Stimulated activated memory B cell treated with anti-CD40 and anti-IgM and Interleukin-4, amounts not matched to agents 10 μg/mL and 1 μg/mL and 100 μg/mL, for 72 hours (primary cell): ENCODE data around the gene CACNA1G.

Experiments
- ATAC-seq: fragments of 150-1000 bp; cut with Tn5 transposase; 2 replicates; pipeline ENCODE4 v1.10.0; 2021
- H3K27ac Mint-ChIP-seq: one replicate; pipeline ENCODE4 v1.8.0; 2022; ENCODE audit warnings: mild to moderate bottlenecking, mixed read lengths
- H3K27me3 Mint-ChIP-seq: one replicate; pipeline ENCODE4 v1.8.0; 2022; ENCODE audit warnings: mixed read lengths
- H3K36me3 Mint-ChIP-seq: one replicate; pipeline ENCODE4 v1.8.0; 2022; ENCODE audit warnings: mixed read lengths
- H3K4me1 Mint-ChIP-seq: one replicate; pipeline ENCODE4 v1.8.0; 2022; ENCODE audit warnings: mixed read lengths
- H3K4me3 Mint-ChIP-seq: one replicate; pipeline ENCODE4 v1.8.0; 2022; ENCODE audit warnings: mild to moderate bottlenecking, moderate library complexity, mixed read lengths
- H3K9me3 Mint-ChIP-seq: one replicate; pipeline ENCODE4 v1.8.0; 2022; ENCODE audit warnings: mixed read lengths

The CACNA1G gene

DNA sequence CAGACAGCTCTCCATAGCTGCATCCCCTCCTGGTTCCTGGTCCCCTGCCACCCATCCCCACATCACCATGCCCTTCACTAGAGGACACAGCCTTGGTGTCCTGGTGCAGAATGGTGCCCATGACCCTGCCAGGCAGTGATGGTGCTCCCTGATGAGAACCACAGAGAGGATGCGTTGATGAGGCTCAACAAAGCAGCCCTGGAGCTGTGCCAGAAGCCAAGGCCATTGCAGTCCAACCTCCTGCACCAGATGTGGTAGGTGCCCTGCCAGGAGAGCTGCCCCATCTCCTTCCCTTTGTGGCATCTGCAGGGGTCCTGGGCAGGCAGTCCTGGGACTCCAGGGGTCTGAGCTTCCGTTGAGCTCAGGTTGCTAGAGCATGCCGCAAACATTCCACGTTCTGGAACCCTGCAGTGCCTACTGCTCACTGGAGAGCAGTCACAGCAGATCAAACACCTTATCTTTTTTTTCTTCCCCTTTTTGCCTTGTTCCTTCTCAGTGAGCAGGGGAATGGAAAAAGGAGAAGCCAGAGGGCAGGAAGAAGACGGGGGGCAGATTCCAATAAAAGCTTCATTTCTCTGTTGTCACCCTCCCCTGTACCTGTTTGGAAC lies 33.3 kb upstream of the CACNA1G start:
- Mint-ChIP-seq H3K36me3 (no peaks in the 10 kb centered on the region), H3K9me3 (no peaks in the 10 kb centered on the region), H3K27ac (no peak overlapping the region), H3K4me1 (no peaks in the 10 kb centered on the region), H3K27me3 (peaks cover 45% of the 10 kb centered on the region), H3K4me3 (no peak overlapping the region)
- no peak for ATAC-seq

- Mint-ChIP-seq H3K36me3 (no peaks in the 10 kb centered on the region), H3K4me3 (no peak overlapping the region), H3K9me3 (no peaks in the 10 kb centered on the region), H3K27me3 (peaks cover 53% of the 10 kb centered on the region), H3K4me1 (no peaks in the 10 kb centered on the region), H3K27ac (no peak overlapping the region)
- ATAC-seq: no peak
Observed at GRCh38 chr17:50527949-50528474, 32.5 kb upstream of the CACNA1G start.

DNA sequence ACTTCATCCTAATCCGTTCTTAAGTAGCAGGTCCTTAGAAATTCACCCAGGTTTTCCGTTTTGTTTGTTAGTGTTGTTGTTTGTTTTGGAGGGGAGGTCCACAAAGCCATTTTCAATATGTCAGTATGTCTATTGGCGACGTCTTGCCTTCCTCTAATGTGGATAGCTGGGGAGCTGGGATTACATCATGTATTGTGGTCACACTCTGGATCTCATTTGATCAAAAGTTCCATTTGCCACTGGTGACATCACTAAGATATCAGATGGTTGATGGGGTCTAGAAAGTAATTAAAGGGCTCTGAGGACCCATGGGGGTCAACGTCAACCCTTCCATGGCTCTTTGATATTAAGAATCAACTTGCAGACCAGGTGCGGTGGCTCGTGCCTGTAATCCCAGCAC lies 30.7 kb upstream of the CACNA1G start:
- Mint-ChIP-seq H3K27ac (no peak overlapping the region), H3K27me3 (peaks cover 71% of the 10 kb centered on the region), H3K36me3 (no peaks in the 10 kb centered on the region), H3K9me3 (no peaks in the 10 kb centered on the region), H3K4me3 (no peak overlapping the region), H3K4me1 (peaks cover 12% of the 10 kb centered on the region)
- no peak for ATAC-seq

DNA sequence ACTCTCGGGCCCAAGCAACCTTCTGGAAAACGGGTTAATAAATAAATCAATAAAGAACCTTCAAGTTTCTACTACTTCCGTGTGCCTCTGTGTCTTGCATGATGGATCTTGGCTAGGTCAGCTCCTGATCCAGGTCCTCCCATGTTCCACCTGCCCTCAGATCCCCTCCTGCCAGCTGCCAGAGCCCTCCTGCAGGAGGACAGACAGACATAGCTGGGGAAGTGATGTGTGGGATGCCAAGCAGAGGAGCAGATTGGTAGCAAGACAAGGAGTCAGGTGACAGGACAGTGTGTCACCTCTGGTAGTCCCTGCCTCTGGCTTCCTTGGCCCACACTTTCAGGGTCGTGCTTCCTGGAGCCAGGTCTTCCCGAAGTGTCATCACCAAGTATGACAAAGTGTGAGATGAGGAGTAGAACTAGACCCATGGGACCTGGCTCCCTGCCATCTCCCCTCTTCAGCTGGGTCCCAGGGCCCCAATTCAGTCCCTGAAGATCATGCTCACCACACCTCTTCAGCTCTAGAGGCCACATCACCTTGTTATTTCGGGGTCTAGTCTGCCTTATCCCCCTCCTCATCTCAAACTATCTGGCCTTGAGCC lies 29.0 kb upstream of the CACNA1G start:
- Mint-ChIP-seq H3K4me3 (no peak overlapping the region), H3K4me1 (peaks cover 12% of the 10 kb centered on the region), H3K9me3 (no peaks in the 10 kb centered on the region), H3K36me3 (no peaks in the 10 kb centered on the region), H3K27me3 (peaks cover 88% of the 10 kb centered on the region), H3K27ac (no peak overlapping the region)
- no peak for ATAC-seq

DNA sequence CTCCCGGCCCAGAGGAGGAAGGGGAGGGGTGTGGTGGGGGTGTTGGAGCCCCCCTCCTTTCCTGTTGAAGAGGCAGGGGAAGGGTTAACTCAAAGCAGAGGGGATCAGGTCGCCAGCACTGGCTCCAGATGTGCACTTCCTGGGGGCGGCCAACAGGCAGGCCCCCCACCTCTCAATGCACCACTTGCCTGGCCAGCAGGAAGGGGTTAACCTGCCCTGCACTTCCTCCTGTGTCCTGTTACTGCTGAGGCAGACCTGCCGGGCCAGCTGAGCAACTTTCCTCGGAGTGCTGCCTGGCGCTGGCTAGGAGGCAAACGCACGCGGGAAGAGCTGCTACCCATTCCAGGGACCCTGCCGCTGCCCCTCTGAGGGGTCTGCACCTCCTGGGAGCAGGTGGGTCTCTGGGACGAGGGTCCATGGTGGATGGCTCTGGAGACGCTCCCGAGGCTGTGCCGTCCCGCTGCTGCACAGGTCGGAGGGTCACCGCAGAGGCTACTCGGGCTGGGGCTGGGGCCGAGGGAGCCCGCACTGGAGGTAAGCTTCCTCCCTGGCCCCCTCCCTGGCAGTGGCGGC lies 28.0 kb upstream of the CACNA1G start, which contains the start of gene EPN3:
Gene EPN3 (plus strand): TSS at position 284 of the 573 bp plus-strand sequence. CDS start 3,822 bp downstream, outside the sequence.
- Mint-ChIP-seq H3K27me3 (peaks cover 90% of the 10 kb centered on the region), H3K27ac (no peak within 1 kb of the TSS), H3K4me3 (no peak within 1 kb of the TSS), H3K4me1 (peaks cover 12% of the 10 kb centered on the region), H3K36me3 (no peaks in the 10 kb centered on the region), H3K9me3 (no peaks in the 10 kb centered on the region)
- no peak for ATAC-seq

- Mint-ChIP-seq H3K4me3 (no peak overlapping the region), H3K4me1 (peaks cover 12% of the 10 kb centered on the region), H3K36me3 (no peaks in the 10 kb centered on the region), H3K27ac (no peak overlapping the region), H3K27me3 (peaks cover 84% of the 10 kb centered on the region), H3K9me3 (no peaks in the 10 kb centered on the region)
- no peak for ATAC-seq
Observed at GRCh38 chr17:50533185-50533584, 27.3 kb upstream of the CACNA1G start.

- no peak overlapping the region for H3K4me3 Mint-ChIP-seq
- peaks cover 78% of the 10 kb centered on the region for H3K27me3 Mint-ChIP-seq
- H3K27ac Mint-ChIP-seq: no peak overlapping the region
- no peak for ATAC-seq
- no peaks in the 10 kb centered on the region for H3K36me3 Mint-ChIP-seq
- peaks cover 18% of the 10 kb centered on the region for H3K4me1 Mint-ChIP-seq
- no peaks in the 10 kb centered on the region for H3K9me3 Mint-ChIP-seq
Observed at GRCh38 chr17:50533720-50534148, 26.8 kb upstream of the CACNA1G start.

- peak; percentile 42 for ATAC-seq
- peaks cover 72% of the 10 kb centered on the region for H3K27me3 Mint-ChIP-seq
- no peaks in the 10 kb centered on the region for H3K36me3 Mint-ChIP-seq
- no peaks in the 10 kb centered on the region for H3K9me3 Mint-ChIP-seq
- H3K4me1 Mint-ChIP-seq: peaks cover 22% of the 10 kb centered on the region
- H3K4me3 Mint-ChIP-seq: no peak overlapping the region
- H3K27ac Mint-ChIP-seq: no peak overlapping the region
Observed at GRCh38 chr17:50534222-50534978, 26.1 kb upstream of the CACNA1G start.

DNA sequence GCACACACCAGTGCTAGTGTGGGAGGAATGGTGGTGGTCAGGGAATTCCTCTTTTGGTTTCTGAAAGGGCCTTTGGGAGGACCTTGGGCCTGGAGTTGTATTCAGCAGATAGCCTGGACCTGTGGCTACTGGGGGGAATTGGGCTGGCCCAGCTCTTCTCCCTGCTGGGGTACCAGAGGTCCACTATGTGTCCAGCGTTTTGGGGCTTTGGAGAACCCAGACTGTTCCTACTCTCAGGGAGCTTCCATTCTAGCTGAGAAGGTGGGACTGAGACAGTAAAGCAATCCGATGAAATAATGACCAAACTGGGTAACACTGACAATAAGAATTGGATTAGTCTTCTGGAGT lies 25.6 kb upstream of the CACNA1G start:
- H3K4me1 Mint-ChIP-seq: peaks cover 22% of the 10 kb centered on the region
- peaks cover 66% of the 10 kb centered on the region for H3K27me3 Mint-ChIP-seq
- H3K27ac Mint-ChIP-seq: no peak overlapping the region
- no peaks in the 10 kb centered on the region for H3K36me3 Mint-ChIP-seq
- no peak for ATAC-seq
- no peak overlapping the region for H3K4me3 Mint-ChIP-seq
- H3K9me3 Mint-ChIP-seq: no peaks in the 10 kb centered on the region

GRCh38 chr17:50535407-50535806 lies 25.1 kb upstream of the CACNA1G start:
- Mint-ChIP-seq H3K36me3 (no peaks in the 10 kb centered on the region), H3K4me3 (no peak overlapping the region), H3K4me1 (peaks cover 22% of the 10 kb centered on the region), H3K27ac (no peak overlapping the region), H3K27me3 (peaks cover 63% of the 10 kb centered on the region), H3K9me3 (no peaks in the 10 kb centered on the region)
- no peak for ATAC-seq

DNA sequence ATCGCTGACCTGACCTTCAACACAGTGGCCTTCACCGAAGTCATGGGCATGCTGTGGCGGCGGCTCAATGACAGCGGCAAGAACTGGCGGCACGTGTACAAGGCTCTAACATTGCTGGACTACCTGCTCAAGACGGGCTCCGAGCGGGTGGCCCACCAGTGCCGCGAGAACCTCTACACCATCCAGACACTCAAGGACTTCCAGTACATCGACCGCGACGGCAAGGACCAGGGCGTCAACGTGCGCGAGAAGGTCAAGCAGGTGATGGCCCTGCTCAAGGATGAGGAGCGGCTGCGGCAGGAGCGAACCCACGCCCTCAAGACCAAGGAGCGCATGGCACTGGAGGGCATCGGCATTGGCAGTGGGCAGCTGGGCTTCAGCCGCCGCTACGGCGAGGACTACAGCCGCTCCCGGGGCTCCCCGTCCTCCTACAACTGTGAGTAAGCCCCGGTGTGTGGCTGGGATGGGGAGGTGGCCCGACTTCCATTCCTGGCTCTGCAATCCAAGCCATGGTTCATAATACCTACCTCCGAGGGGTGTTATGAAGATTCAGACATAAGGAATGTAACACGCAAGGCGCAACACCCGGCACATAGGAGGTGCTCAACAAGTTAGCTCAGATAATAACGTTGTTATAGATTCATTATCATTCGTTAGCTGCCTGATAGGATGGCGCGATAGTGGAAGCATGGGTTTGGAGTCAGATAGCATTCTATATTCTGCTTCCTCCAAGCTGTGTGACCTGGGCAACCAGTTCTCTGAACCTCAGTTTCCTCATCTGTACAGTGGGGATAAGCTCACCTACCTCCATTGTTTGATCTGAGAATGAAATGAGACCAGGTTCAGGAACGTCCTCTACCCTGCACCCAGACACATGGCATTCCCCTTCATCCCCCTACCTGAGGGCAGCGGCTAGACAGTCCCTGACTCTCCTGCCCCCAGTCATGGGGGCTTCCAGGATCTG lies 23.6 kb upstream of the CACNA1G start:
- H3K27ac Mint-ChIP-seq: no peak overlapping the region
- peaks cover 33% of the 10 kb centered on the region for H3K4me1 Mint-ChIP-seq
- no peaks in the 10 kb centered on the region for H3K36me3 Mint-ChIP-seq
- peaks cover 47% of the 10 kb centered on the region for H3K27me3 Mint-ChIP-seq
- no peak for ATAC-seq
- no peaks in the 10 kb centered on the region for H3K9me3 Mint-ChIP-seq
- H3K4me3 Mint-ChIP-seq: no peak overlapping the region

DNA sequence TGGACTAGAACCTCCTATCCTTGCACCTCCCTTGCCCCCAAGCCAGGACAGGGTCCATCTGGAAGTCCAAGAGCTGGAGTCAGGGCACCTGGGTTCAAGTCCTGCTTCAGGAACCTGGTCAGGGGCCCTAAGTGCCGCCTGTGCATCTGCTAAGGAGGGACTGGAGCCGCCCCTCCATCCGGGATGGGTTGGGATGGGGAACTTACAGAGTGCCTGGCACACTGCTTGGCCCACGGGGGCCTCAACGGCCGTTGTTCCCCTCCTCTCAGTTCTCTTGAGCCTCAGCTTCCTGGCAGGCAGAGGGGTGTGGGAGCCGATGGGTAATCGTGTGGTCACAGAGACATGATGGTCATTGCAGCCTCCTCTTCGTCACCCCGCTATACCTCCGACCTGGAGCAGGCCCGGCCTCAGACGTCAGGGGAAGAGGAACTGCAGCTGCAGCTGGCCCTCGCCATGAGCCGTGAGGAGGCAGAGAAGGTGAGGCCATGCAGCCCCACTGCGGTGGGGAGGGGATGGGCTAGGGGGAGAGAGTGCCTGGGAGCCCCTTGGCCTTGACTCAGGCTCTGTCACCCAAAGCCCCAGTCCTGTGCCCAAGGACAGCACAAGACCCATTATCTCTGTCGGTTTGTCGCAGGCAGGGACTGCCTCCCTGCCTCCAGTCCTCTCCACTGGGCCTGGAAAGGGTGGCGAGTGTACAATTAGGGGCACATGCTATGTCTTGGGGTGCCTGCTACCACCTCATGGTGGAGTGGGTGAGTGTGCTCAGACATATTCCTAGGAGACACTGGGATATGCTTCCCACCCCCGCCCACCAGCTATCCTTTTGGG lies 22.6 kb upstream of the CACNA1G start:
- no peaks in the 10 kb centered on the region for H3K9me3 Mint-ChIP-seq
- no peak overlapping the region for H3K4me3 Mint-ChIP-seq
- no peak overlapping the region for H3K27ac Mint-ChIP-seq
- H3K4me1 Mint-ChIP-seq: peaks cover 40% of the 10 kb centered on the region
- no peak for ATAC-seq
- H3K27me3 Mint-ChIP-seq: peaks cover 38% of the 10 kb centered on the region
- no peaks in the 10 kb centered on the region for H3K36me3 Mint-ChIP-seq

- ATAC-seq: no peak
- Mint-ChIP-seq H3K27ac (no peak overlapping the region), H3K4me3 (no peak overlapping the region), H3K4me1 (peaks cover 32% of the 10 kb centered on the region), H3K9me3 (no peaks in the 10 kb centered on the region), H3K27me3 (peaks cover 31% of the 10 kb centered on the region), H3K36me3 (no peaks in the 10 kb centered on the region)
Observed at GRCh38 chr17:50538549-50539410, 21.7 kb upstream of the CACNA1G start.
